Measurements from ENCODE around the gene BLOC1S4. TPM values are rescaled to one million over a fixed set of nuclear protein-coding genes. Genes with fewer than 3 reads are reported as not detected.

BLOC1S4 gene
- polyA plus RNA-seq, 1 of the 3 experiments (the other 2 are of a cell fraction) = 22.1 TPM

- TF ChIP-seq IRF3 (IDR thresholded peaks at IDR 0.05; ENCODE audit: low read depth, low read length) (no peak), EZH2phosphoT487 (IDR thresholded peaks at IDR 0.05; ENCODE audit: borderline replicate concordance, low read depth) (no peak), MEF2A (IDR thresholded peaks at IDR 0.05; ENCODE audit: borderline replicate concordance, low read depth) (no peak), TAF1 (IDR thresholded peaks at IDR 0.05; ENCODE audit: borderline replicate concordance, low read depth, low read length) (no peak)
Observed at GRCh38 chr4:6728320-6729029, 12.5 kb downstream of the BLOC1S4 start (continued).

- TF ChIP-seq FOXM1 (IDR thresholded peaks at IDR 0.05; ENCODE audit: low read depth) (no peak), EZH2phosphoT487 (IDR thresholded peaks at IDR 0.05; ENCODE audit: borderline replicate concordance, low read depth) (no peak), RFX5 (IDR thresholded peaks at IDR 0.05; ENCODE audit: low read length) (no peak), FOXJ3 (CRISPR knock-in tag; IDR thresholded peaks at IDR 0.05) (no peak), NFIC (IDR thresholded peaks at IDR 0.05; ENCODE audit: borderline replicate concordance) (no peak), RCOR1 (IDR thresholded peaks at IDR 0.05; ENCODE audit: low read length) (no peak)
- H3K4me2 ChIP-seq = no peak overlapping the region
- H3K9ac ChIP-seq = no peak overlapping the region
- WGBS (ENCODE audit: low lambda C conversion rate) = 85% methylated on average over 13 of the region's 20 CpGs
- H3K27ac ChIP-seq (ENCODE audit: low read depth in 2 of 2, low read length in 1 of 2) = no peak overlapping the region
- no peak for DNase-seq
- no peak overlapping the region; the same call in 1 of the 2 replicates for H2AFZ ChIP-seq (ENCODE audit: low read depth)
- H3K4me1 ChIP-seq (ENCODE audit: control insufficient read depth in 1 of 2, insufficient read depth in 2 of 2, low read depth in 1 of 2, low read length in 1 of 2) = no peaks in the 10 kb centered on the region
- no peaks in the 10 kb centered on the region for H3K79me2 ChIP-seq (ENCODE audit: insufficient read depth)
- H3K9me3 ChIP-seq = no peaks in the 10 kb centered on the region
- H3K9me2 ChIP-seq = no peaks in the 10 kb centered on the region
- ChIA-PET POLR2A (no interaction called here), CTCF (interaction anchor here (1.1 to 3.4 kb wide), 5 partner anchors 11 to 340 kb away, joined by 3 to 25 read pairs (median 4); no protein-coding TSS in a partner anchor)
- H3K27me3 ChIP-seq (ENCODE audit: insufficient read depth) = no peaks in the 10 kb centered on the region
- no peaks in the 10 kb centered on the region for H3K36me3 ChIP-seq (replicated peaks in 1 of 2; ENCODE audit: control insufficient read depth in 1 of 2, insufficient read depth in 2 of 2, low read length in 1 of 2)
- no peak overlapping the region for H3K4me3 ChIP-seq (ENCODE audit: low read depth in 2 of 2, low read length in 1 of 2)
- no peaks in the 10 kb centered on the region for H4K20me1 ChIP-seq (ENCODE audit: insufficient read depth)
- peaks cover 2% of the 10 kb centered on the region for H3F3A ChIP-seq (replicated peaks; ENCODE audit: insufficient read depth)
Observed at GRCh38 chr4:6730603-6731317, 14.8 kb downstream of the BLOC1S4 start.

- H3K9me3 ChIP-seq = no peaks in the 10 kb centered on the region
- CTCF ChIA-PET = interaction anchor here (1.1 to 3.4 kb wide), 4 partner anchors 11 to 340 kb away, joined by 3 to 25 read pairs (median 6); no protein-coding TSS in a partner anchor
- H3K27ac ChIP-seq (ENCODE audit: low read depth in 2 of 2, low read length in 1 of 2) = no peak overlapping the region
- POLR2A ChIA-PET = no interaction called here
- H3K9ac ChIP-seq = no peak overlapping the region
- no peak for TF ChIP-seq NFIC (IDR thresholded peaks at IDR 0.05; ENCODE audit: borderline replicate concordance)
- TF ChIP-seq POLR2AphosphoS5 (IDR thresholded peaks at IDR 0.05; ENCODE audit: low read depth, low read length) = no peak
- no peak for TF ChIP-seq CTCF (IDR thresholded peaks at IDR 0.05)
- no peak for TF ChIP-seq EP300 (IDR thresholded peaks at IDR 0.05; ENCODE audit: borderline replicate concordance in 1 of 2, low read depth in 1 of 2, low read length in 1 of 2)
- TF ChIP-seq USF1 (IDR thresholded peaks at IDR 0.05; ENCODE audit: borderline replicate concordance, low read depth) = no peak
- no peak for TF ChIP-seq RCOR1 (IDR thresholded peaks at IDR 0.05; ENCODE audit: low read length)
- TF ChIP-seq TAF1 (IDR thresholded peaks at IDR 0.05; ENCODE audit: borderline replicate concordance, low read depth, low read length) = no peak
- TF ChIP-seq TEAD4 (IDR thresholded peaks at IDR 0.05; ENCODE audit: borderline replicate concordance, insufficient read depth) = no peak
- no peak for TF ChIP-seq TCF12 (IDR thresholded peaks at IDR 0.05)
- TF ChIP-seq FOXJ3 (CRISPR knock-in tag; IDR thresholded peaks at IDR 0.05) = no peak
- TF ChIP-seq SMC3 (IDR thresholded peaks at IDR 0.05; ENCODE audit: low read depth, low read length) = no peak
- TF ChIP-seq JUND (IDR thresholded peaks at IDR 0.05) = no peak
- TF ChIP-seq YY1 (IDR thresholded peaks at IDR 0.05; ENCODE audit: low read depth) = no peak
- no peak for TF ChIP-seq FOSL2 (IDR thresholded peaks at IDR 0.05; ENCODE audit: borderline replicate concordance, low read depth)
- no peaks in the 10 kb centered on the region for H3K27me3 ChIP-seq (ENCODE audit: insufficient read depth)
- H3F3A ChIP-seq (replicated peaks; ENCODE audit: insufficient read depth) = no peaks in the 10 kb centered on the region
- H3K4me3 ChIP-seq (ENCODE audit: low read depth in 2 of 2, low read length in 1 of 2) = no peak overlapping the region
- 89% methylated on average over 7 of the region's 8 CpGs for WGBS (ENCODE audit: low lambda C conversion rate)
- no peak for DNase-seq
- H4K20me1 ChIP-seq (ENCODE audit: insufficient read depth) = no peaks in the 10 kb centered on the region
- H3K4me1 ChIP-seq (ENCODE audit: control insufficient read depth in 1 of 2, insufficient read depth in 2 of 2, low read depth in 1 of 2, low read length in 1 of 2) = no peaks in the 10 kb centered on the region
- no peaks in the 10 kb centered on the region for H3K79me2 ChIP-seq (ENCODE audit: insufficient read depth)
- no peak overlapping the region for H3K4me2 ChIP-seq
- no peak overlapping the region for H2AFZ ChIP-seq (ENCODE audit: low read depth)
- H3K9me2 ChIP-seq = no peaks in the 10 kb centered on the region
- no peaks in the 10 kb centered on the region for H3K36me3 ChIP-seq (replicated peaks in 1 of 2; ENCODE audit: control insufficient read depth in 1 of 2, insufficient read depth in 2 of 2, low read length in 1 of 2)
Observed at GRCh38 chr4:6731318-6731675, 15.3 kb downstream of the BLOC1S4 start.
